GM23338 (cell line): ENCODE measurements around the gene IBA57. TPM values are rescaled to one million over a fixed set of nuclear protein-coding genes. Genes with fewer than 3 reads are reported as not detected.

Experiments
- ATAC-seq: fragments of 200-7000 bp; cut with Tn5 transposase; 3 replicates; pipeline ENCODE4 v1.9.1; 2020
- DNase-seq: peaks from one replicate; pipeline ENCODE4 v3.0.0-alpha.2; 2015; ENCODE audit warnings: low spot score
- H2AFZ ChIP-seq: fragments of 200-600 bp; sonication (generic); 2 replicates; pipeline ENCODE4 v1.8.0; 2016; ENCODE audit warnings: antibody characterized with exemption, mild to moderate bottlenecking, moderate library complexity
- H3F3A ChIP-seq: fragments of 200-600 bp; sonication (generic); replicated peaks from 2 replicates; pipeline ENCODE4 v1.8.0; 2017; ENCODE audit warnings: antibody characterized with exemption, mixed run types, low read depth
- H3K27ac ChIP-seq: fragments of 200-600 bp; sonication (generic); 2 replicates; pipeline ENCODE4 v1.6.1; 2016; ENCODE audit warnings: low read depth
- H3K27me3 ChIP-seq: fragments of 200-600 bp; sonication (generic); 2 replicates; pipeline ENCODE4 v1.8.0; 2016; ENCODE audit warnings: mild to moderate bottlenecking, mixed run types, moderate library complexity; ENCODE audit not compliant: insufficient read depth
- H3K36me3 ChIP-seq: fragments of 200-600 bp; sonication (generic); 2 replicates; pipeline ENCODE4 v1.8.0; 2016; ENCODE audit warnings: mild to moderate bottlenecking; ENCODE audit not compliant: insufficient read depth
- H3K4me1 ChIP-seq: fragments of 200-600 bp; sonication (generic); 2 replicates; pipeline ENCODE4 v1.8.0; 2016; ENCODE audit warnings: mild to moderate bottlenecking, moderate library complexity; ENCODE audit not compliant: insufficient read depth
- H3K4me2 ChIP-seq: fragments of 200-600 bp; sonication (generic); 2 replicates; pipeline ENCODE4 v1.7.1; 2017; ENCODE audit warnings: mixed run types
- H3K4me3 ChIP-seq: fragments of 200-600 bp; sonication (generic); 2 replicates; pipeline ENCODE4 v1.6.1; 2016; ENCODE audit warnings: mixed run types
- H3K79me2 ChIP-seq: fragments of 200-600 bp; sonication (generic); replicated peaks from 2 replicates; pipeline ENCODE4 v1.8.0; 2017; ENCODE audit warnings: mild to moderate bottlenecking; ENCODE audit not compliant: insufficient read depth
- H3K9me2 ChIP-seq: fragments of 200-600 bp; sonication (generic); 2 replicates; pipeline ENCODE4 v1.8.0; 2017; ENCODE audit not compliant: insufficient read depth
- H4K20me1 ChIP-seq: fragments of 200-600 bp; sonication (generic); replicated peaks from 2 replicates; pipeline ENCODE4 v1.8.0; 2017; ENCODE audit warnings: mild to moderate bottlenecking; ENCODE audit not compliant: insufficient read depth
- H3K27ac Mint-ChIP-seq: 2 replicates; pipeline ENCODE4 v1.8.0; 2020; ENCODE audit warnings: inconsistent platforms, mild to moderate bottlenecking, moderate library complexity, mixed read lengths
- H3K27me3 Mint-ChIP-seq: 3 replicates; pipeline ENCODE4 v1.8.0; 2022; ENCODE audit warnings: low read depth, mild to moderate bottlenecking, moderate library complexity, mixed read lengths, inconsistent platforms; ENCODE audit not compliant: insufficient read depth, poor library complexity
- H3K36me3 Mint-ChIP-seq: 3 replicates; pipeline ENCODE4 v1.8.0; 2021; ENCODE audit warnings: low read depth, mild to moderate bottlenecking, inconsistent platforms, moderate library complexity, mixed read lengths
- H3K4me1 Mint-ChIP-seq: 3 replicates; pipeline ENCODE4 v1.8.0; 2020; ENCODE audit warnings: mild to moderate bottlenecking, inconsistent platforms, mixed read lengths
- H3K4me3 Mint-ChIP-seq: 3 replicates; pipeline ENCODE4 v1.8.0; 2021; ENCODE audit warnings: moderate library complexity, mild to moderate bottlenecking, inconsistent platforms, mixed read lengths
- H3K9me3 Mint-ChIP-seq: 3 replicates; pipeline ENCODE4 v1.8.0; 2020; ENCODE audit warnings: moderate library complexity, mild to moderate bottlenecking, inconsistent platforms, mixed read lengths
- CREB1 ChIP-seq: fragments of 250-450 bp; sonication (Bioruptor Pico); IDR thresholded peaks from 2 replicates; pipeline ENCODE4 v1.5.0; 2020; ENCODE audit warnings: low read depth, mild to moderate bottlenecking, moderate library complexity
- CTCF ChIP-seq, 2 experiments: fragments of 200-600 bp in 1 of 2; sonication (generic) in 1 of 2; conservative IDR thresholded peaks; 2 replicates each; pipeline versions ENCODE4 v1.5.1 to v1.6.1; 2016 to 2017; ENCODE audit warnings: antibody characterized with exemption in 2 of 2, low read depth in 2 of 2, mild to moderate bottlenecking in 2 of 2, moderate library complexity in 1 of 2
- ETS1 ChIP-seq: IDR thresholded peaks from 2 replicates; pipeline ENCODE4 v1.6.1; 2016; ENCODE audit warnings: antibody characterized with exemption
- EZH2 ChIP-seq: fragments of 200-600 bp; sonication (generic); IDR thresholded peaks from one replicate; pipeline ENCODE4 v1.8.0; 2017; ENCODE audit warnings: antibody characterized with exemption, mild to moderate bottlenecking, low read depth; ENCODE audit not compliant: unreplicated experiment
- EZH2phosphoT487 ChIP-seq: fragments of 200-600 bp; sonication (generic); IDR thresholded peaks from one replicate; pipeline ENCODE4 v1.8.1; 2018; ENCODE audit warnings: antibody characterized with exemption; ENCODE audit not compliant: unreplicated experiment
- JUNB ChIP-seq: IDR thresholded peaks from one replicate; pipeline ENCODE4 v1.6.1; 2016; ENCODE audit warnings: antibody characterized with exemption; ENCODE audit not compliant: unreplicated experiment
- NANOG ChIP-seq: IDR thresholded peaks from 2 replicates; pipeline ENCODE4 v1.6.1; 2016; ENCODE audit warnings: antibody characterized with exemption, borderline replicate concordance
- POLR2AphosphoS5 ChIP-seq: IDR thresholded peaks from 2 replicates; pipeline ENCODE4 v1.6.1; 2016; ENCODE audit warnings: antibody characterized with exemption, low read depth
- REST ChIP-seq: IDR thresholded peaks from one replicate; pipeline ENCODE4 v1.6.1; 2018; ENCODE audit warnings: antibody characterized with exemption; ENCODE audit not compliant: unreplicated experiment
- ZNF114 ChIP-seq: fragments of 250-450 bp; sonication (Bioruptor Pico); IDR thresholded peaks from 2 replicates; pipeline ENCODE4 v1.5.0; 2020; ENCODE audit warnings: mild to moderate bottlenecking, moderate library complexity
- ZNF462 ChIP-seq: fragments of 250-450 bp; sonication (Bioruptor Pico); IDR thresholded peaks from 2 replicates; pipeline ENCODE4 v1.5.0; 2020; ENCODE audit warnings: mild to moderate bottlenecking, moderate library complexity
- polyA plus RNA-seq: library from polyadenylated mRNA; unstranded; fragments of >200 nt; fragmentation: Nextera tagmentation; extraction: Ambion mirVana; gene quantifications from 2 replicates; pipeline ENCODE4 v1.2.1, GENCODE V29; 2016
- total RNA-seq: library from RNA; depleted of rRNA; stranded (reverse); fragments of >200 nt; shearing (Covaris generic); gene quantifications from 2 replicates; pipeline ENCODE4 v1.2.3, GENCODE V29; 2014

The IBA57 gene
- total and polyA plus RNA-seq, 2 experiments from 2014 or later = 1.1 to 10.3 TPM

- no peak for TF ChIP-seq CTCF (conservative IDR thresholded peaks at IDR 0.05; ENCODE audit: low read depth in 2 of 2)
- no peak for TF ChIP-seq EZH2phosphoT487
- TF ChIP-seq EZH2 = no peak
- TF ChIP-seq JUNB = no peak
- TF ChIP-seq CREB1 (CRISPR knock-in tag) = no peak
- TF ChIP-seq ETS1 = no peak
- TF ChIP-seq REST = no peak
- TF ChIP-seq POLR2AphosphoS5 = no peak
- no peak for TF ChIP-seq NANOG
- no peak for TF ChIP-seq ZNF114 (CRISPR knock-in tag)
Observed at GRCh38 chr1:228219245-228219961, 53.8 kb downstream of the IBA57 start (continued).

GRCh38 chr1:228219962-228220780 lies 54.6 kb downstream of the IBA57 start:
- Histone ChIP-seq H4K20me1 (peaks cover 8% of the 10 kb centered on the region), H3K4me2 (no peak overlapping the region), H3K4me1 (no peaks in the 10 kb centered on the region), H3K4me3 (no peak overlapping the region), H3K36me3 (peaks cover 23% of the 10 kb centered on the region), H3F3A (no peaks in the 10 kb centered on the region), H2AFZ (no peak overlapping the region), H3K27ac (no peak overlapping the region), H3K79me2 (no peaks in the 10 kb centered on the region; the same call in 1 of the 2 replicates), H3K27me3 (no peaks in the 10 kb centered on the region), H3K9me2 (no peaks in the 10 kb centered on the region)
- Mint-ChIP-seq H3K9me3 (peaks cover 3% of the 10 kb centered on the region; the same call in 1 of the 3 replicates), H3K36me3 (peaks cover 72% of the 10 kb centered on the region), H3K4me1 (no peaks in the 10 kb centered on the region), H3K27me3 (peaks cover 9% of the 10 kb centered on the region), H3K27ac (no peak overlapping the region), H3K4me3 (no peak overlapping the region)
- ATAC-seq (no peak), DNase-seq (no peak)
- TF ChIP-seq ZNF114 (CRISPR knock-in tag) (no peak), ZNF462 (CRISPR knock-in tag) (no peak)
